ENCODE data around the gene ZFYVE9.

DNA sequence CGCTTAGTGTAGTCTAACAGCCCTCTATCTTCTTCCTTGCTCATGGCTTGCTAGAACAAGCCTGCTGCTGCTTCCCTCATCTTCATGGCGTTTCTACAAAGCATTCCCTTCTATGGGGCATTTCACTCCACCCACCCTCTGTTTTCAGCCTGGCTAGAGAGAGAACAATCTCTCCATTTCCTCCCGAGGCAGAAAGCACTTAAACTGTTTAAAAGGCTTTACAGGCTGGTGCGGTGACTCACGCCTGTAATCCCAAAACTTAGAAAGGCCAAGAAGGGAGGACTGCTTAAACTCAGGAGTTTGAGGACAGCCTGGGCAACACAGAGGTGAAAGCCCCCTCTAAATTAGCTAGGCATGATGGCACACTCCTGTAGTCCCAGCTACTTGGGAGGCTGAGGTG, 244.6 kb downstream of the ZFYVE9 start:
- TF ChIP-seq, protein P1, sequence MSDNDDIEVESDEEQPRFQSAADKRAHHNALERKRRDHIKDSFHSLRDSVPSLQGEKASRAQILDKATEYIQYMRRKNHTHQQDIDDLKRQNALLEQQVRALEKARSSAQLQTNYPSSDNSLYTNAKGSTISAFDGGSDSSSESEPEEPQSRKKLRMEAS (IDR thresholded peaks at IDR 0.05), result no peak
- no peak for TF ChIP-seq YY1 (IDR thresholded peaks at IDR 0.05; ENCODE audit: extremely low read depth, insufficient replicate concordance, low read depth, low read length)
- TF ChIP-seq, protein P2, sequence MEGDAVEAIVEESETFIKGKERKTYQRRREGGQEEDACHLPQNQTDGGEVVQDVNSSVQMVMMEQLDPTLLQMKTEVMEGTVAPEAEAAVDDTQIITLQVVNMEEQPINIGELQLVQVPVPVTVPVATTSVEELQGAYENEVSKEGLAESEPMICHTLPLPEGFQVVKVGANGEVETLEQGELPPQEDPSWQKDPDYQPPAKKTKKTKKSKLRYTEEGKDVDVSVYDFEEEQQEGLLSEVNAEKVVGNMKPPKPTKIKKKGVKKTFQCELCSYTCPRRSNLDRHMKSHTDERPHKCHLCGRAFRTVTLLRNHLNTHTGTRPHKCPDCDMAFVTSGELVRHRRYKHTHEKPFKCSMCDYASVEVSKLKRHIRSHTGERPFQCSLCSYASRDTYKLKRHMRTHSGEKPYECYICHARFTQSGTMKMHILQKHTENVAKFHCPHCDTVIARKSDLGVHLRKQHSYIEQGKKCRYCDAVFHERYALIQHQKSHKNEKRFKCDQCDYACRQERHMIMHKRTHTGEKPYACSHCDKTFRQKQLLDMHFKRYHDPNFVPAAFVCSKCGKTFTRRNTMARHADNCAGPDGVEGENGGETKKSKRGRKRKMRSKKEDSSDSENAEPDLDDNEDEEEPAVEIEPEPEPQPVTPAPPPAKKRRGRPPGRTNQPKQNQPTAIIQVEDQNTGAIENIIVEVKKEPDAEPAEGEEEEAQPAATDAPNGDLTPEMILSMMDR (IDR thresholded peaks at IDR 0.05 in 2 of 3, conservative IDR thresholded peaks at IDR 0.05 in 1 of 3; ENCODE audit: borderline replicate concordance in 1 of 3, insufficient read depth in 1 of 3, low read depth in 2 of 3, low read length in 2 of 3), result no peak

All from HCT116 (cell line).